Right lobe of liver (tissue), 6 donors: ENCODE measurements around the gene PDSS2. TPM values are rescaled to one million over a fixed set of nuclear protein-coding genes. Genes with fewer than 3 reads are reported as not detected.

Source experiments
- ATAC-seq, 4 donors: fragments of 200-7000 bp; cut with Tn5 transposase; one replicate each; pipeline ENCODE4 v1.9.1; 2020; ENCODE audit warnings: mild to moderate bottlenecking in 4 of 4, moderate library complexity in 4 of 4
- DNase-seq, 3 donors: peaks; one replicate each; pipeline ENCODE4 v3.0.0-alpha.2; 2020
- H3K27ac ChIP-seq, 3 donors: fragments of 200-600 bp; one replicate each; pipeline ENCODE4 v1.8.0; 2022
- H3K27me3 ChIP-seq, 2 donors: fragments of 200-600 bp; one replicate each; pipeline ENCODE4 v1.8.0; 2022
- H3K36me3 ChIP-seq, 4 donors: fragments of 200-600 bp; sonication (generic) in 1 of 4; one replicate each; pipeline versions ENCODE4 v1.5.1 to v1.8.0; 2017 to 2022; ENCODE audit warnings: control low read depth in 1 of 4
- H3K4me1 ChIP-seq, 4 donors: fragments of 200-600 bp; sonication (generic) in 1 of 4; one replicate each; pipeline versions ENCODE4 v1.5.1 to v1.8.0; 2017 to 2022; ENCODE audit warnings: control low read depth in 1 of 4
- H3K4me3 ChIP-seq, 3 donors: fragments of 200-600 bp; one replicate each; pipeline ENCODE4 v1.8.0; 2022
- H3K9me3 ChIP-seq, 4 donors: fragments of 200-600 bp; sonication (generic) in 1 of 4; one replicate each; pipeline versions ENCODE4 v1.5.1 to v1.8.0; 2017 to 2022; ENCODE audit warnings: control low read depth in 1 of 4
- POLR2A ChIP-seq: fragments of 450-650 bp; IDR thresholded peaks from one replicate; pipeline ENCODE4 v1.6.1; 2017; ENCODE audit warnings: antibody characterized with exemption, mild to moderate bottlenecking
- WGBS: methylation state at CpG from one replicate; pipeline ENCODE4 v1.1.6; 2018; ENCODE audit warnings: low coverage, low lambda C conversion rate; ENCODE audit not compliant: insufficient coverage; ENCODE audit errors: missing lambda C conversion rate; 5-methylcytosine and 5-hydroxymethylcytosine counted together
- intact Hi-C, 2 donors: fragments of 100-400 bp; cut with DNase I; formaldehyde crosslinking; loops; one replicate each; pipeline versions ENCODE4 v1.11.2 to v1.14.1; 2022
- total RNA-seq, 6 experiments: library from RNA; depleted of rRNA in 2 of 6; stranded (reverse); fragments of >200 nt in 2 of 6; fragmentation: NEBNext Ultra II Directional in 3 of 6; extraction: Animal tissue kit (Norgen Biotek cat#: 25700) in 3 of 6; gene quantifications; one replicate each; pipeline versions ENCODE4 v1.1.0 to v1.2.4, GENCODE V29; 2016 to 2023
- TF ChIP-seq, protein P1 (sequence below), 4 donors: fragments of 200-600 bp in 3 of 4; fragments of 450-650 bp in 1 of 4; IDR thresholded peaks; one replicate each; pipeline versions ENCODE4 v1.5.1 to v1.8.0; 2016 to 2022; ENCODE audit warnings: antibody characterized with exemption in 4 of 4, mild to moderate bottlenecking in 2 of 4
- donor health status: DM: no; HTN: yes; CAD: no.
- donor health status: DM: no; HTN: no; CAD: no.
- donor health status: DM: no; HTN: no; CAD: no.
- donor health status: DM: no; HTN: yes; CAD: no.
- donor health status: DM: no; HTN: yes; CAD: no.

Gene PDSS2
- total RNA-seq, 6 experiments from 2014 or later = 17.0 to 25.1 (median 19.0) TPM

DNA sequence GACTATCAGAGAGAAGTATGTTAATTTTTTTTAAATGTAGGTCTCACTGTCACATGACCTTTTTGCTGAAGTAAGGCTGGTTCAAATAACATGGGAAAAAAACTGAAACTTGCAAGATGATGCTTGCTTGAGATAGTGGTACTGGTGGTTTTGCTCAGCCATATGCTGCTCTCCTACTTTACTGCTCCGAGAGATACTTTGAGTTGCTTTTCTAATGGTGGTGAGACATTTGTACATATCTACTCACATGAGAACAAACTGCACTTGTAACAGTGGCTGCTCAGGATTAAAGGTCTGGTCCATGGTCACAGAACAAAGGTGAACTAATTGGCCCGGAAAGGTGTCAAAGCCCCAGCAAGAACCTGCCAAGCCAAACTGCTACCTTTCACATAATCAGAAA lies 237.8 kb downstream of the PDSS2 start:
- intact Hi-C loops = no loop called here
- Histone ChIP-seq H3K4me3 (peak overlapping the region in 1 of 3 donors; percentile 6), H3K36me3 (no peaks in the 10 kb centered on the region), H3K4me1 (peaks cover 0 to 22% (median 8%) of the 10 kb centered on the region in 4 donors), H3K27ac (peak overlapping the region in 2 of 3 donors; percentile 29 to 73), H3K27me3 (no peaks in the 10 kb centered on the region), H3K9me3 (no peaks in the 10 kb centered on the region)
- 31% methylated on average over 2 of the region's 2 CpGs for WGBS
- DNase-seq (peak in 1 of 3 donors; percentile 75), ATAC-seq (peak; percentile 83 to 89 (median 84))
- TF ChIP-seq, protein P1, sequence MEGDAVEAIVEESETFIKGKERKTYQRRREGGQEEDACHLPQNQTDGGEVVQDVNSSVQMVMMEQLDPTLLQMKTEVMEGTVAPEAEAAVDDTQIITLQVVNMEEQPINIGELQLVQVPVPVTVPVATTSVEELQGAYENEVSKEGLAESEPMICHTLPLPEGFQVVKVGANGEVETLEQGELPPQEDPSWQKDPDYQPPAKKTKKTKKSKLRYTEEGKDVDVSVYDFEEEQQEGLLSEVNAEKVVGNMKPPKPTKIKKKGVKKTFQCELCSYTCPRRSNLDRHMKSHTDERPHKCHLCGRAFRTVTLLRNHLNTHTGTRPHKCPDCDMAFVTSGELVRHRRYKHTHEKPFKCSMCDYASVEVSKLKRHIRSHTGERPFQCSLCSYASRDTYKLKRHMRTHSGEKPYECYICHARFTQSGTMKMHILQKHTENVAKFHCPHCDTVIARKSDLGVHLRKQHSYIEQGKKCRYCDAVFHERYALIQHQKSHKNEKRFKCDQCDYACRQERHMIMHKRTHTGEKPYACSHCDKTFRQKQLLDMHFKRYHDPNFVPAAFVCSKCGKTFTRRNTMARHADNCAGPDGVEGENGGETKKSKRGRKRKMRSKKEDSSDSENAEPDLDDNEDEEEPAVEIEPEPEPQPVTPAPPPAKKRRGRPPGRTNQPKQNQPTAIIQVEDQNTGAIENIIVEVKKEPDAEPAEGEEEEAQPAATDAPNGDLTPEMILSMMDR (IDR thresholded peaks at IDR 0.05) = no peak
- TF ChIP-seq POLR2A = no peak

DNA sequence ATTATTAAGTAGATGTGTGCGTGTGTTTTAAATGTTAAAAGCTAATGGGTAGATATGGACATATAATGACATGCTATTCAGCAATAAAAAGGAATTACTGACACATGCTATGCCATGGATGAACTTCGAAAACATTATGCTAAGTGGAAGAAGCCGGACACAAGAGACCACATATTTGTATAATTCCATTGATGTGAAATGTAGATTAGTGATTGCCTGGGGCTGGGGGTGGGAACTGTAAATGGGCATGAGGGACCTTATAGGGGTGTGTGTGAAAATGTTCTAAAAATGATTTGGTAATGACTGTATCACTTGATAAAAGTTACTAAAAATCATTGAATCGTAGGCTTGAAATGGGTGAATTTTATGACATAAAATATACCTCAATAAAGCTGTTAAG lies 239.5 kb downstream of the PDSS2 start:
- WGBS = 100% methylated on average over 4 of the region's 4 CpGs
- Histone ChIP-seq H3K4me1 (peaks cover 0 to 36% (median 11%) of the 10 kb centered on the region in 4 donors), H3K4me3 (no peak overlapping the region), H3K27ac (no peak overlapping the region), H3K36me3 (no peaks in the 10 kb centered on the region), H3K27me3 (no peaks in the 10 kb centered on the region), H3K9me3 (no peaks in the 10 kb centered on the region)
- intact Hi-C loops = no loop called here
- DNase-seq = no peak
- TF ChIP-seq, protein P1 (IDR thresholded peaks at IDR 0.05) = no peak
- no peak for TF ChIP-seq POLR2A
- no peak for ATAC-seq

DNA sequence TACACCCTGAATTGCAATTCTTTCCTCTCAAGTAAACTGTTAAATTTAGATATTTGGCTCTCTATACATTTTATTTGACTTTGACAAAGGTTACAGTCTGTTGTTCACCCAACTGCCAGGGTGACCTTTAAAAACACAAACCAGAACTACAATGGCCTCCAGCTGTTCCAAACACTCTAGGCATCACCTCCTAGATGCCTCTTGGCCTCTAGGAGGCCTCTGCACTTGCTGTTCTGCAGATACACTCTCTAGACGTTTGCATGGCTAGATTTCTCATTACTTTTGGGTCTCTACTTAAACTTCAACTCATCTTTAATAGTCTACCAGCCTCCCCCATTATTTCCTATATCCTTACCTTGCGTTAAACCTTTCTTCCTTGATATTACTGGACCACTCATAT lies 241.2 kb downstream of the PDSS2 start:
- 58% methylated on average over 2 of the region's 2 CpGs for WGBS
- Histone ChIP-seq H3K27ac (peak overlapping the region in 1 of 3 donors; percentile 74), H3K4me1 (peaks cover 0 to 38% (median 11%) of the 10 kb centered on the region in 4 donors), H3K27me3 (no peaks in the 10 kb centered on the region), H3K9me3 (no peaks in the 10 kb centered on the region), H3K36me3 (no peaks in the 10 kb centered on the region), H3K4me3 (no peak overlapping the region)
- TF ChIP-seq POLR2A = no peak
- TF ChIP-seq, protein P1 (IDR thresholded peaks at IDR 0.05) = no peak
- DNase-seq (no peak), ATAC-seq (no peak)
- intact Hi-C loops = no loop called here

DNA sequence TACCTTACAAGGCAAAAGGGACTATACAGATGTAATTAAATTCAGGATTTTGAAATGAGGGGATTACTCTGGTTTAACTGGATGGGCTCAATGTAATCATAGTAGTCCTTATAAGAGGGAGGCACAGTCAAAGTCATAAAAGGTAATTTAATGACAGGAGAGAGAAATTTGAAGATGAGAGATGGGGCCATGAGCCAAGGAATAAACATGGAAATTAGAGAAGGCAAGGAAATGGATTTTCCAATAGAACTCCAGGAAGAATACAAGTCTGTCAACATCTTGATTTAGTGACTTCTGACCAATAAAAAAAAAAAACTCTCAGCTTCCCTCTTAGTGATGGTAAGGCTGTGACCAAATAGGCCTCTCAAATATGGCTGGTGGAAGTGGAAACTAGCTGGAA lies 242.1 kb downstream of the PDSS2 start:
- no peaks in the 10 kb centered on the region for H3K36me3 ChIP-seq
- no peak for TF ChIP-seq POLR2A
- no peak for ATAC-seq

DNA sequence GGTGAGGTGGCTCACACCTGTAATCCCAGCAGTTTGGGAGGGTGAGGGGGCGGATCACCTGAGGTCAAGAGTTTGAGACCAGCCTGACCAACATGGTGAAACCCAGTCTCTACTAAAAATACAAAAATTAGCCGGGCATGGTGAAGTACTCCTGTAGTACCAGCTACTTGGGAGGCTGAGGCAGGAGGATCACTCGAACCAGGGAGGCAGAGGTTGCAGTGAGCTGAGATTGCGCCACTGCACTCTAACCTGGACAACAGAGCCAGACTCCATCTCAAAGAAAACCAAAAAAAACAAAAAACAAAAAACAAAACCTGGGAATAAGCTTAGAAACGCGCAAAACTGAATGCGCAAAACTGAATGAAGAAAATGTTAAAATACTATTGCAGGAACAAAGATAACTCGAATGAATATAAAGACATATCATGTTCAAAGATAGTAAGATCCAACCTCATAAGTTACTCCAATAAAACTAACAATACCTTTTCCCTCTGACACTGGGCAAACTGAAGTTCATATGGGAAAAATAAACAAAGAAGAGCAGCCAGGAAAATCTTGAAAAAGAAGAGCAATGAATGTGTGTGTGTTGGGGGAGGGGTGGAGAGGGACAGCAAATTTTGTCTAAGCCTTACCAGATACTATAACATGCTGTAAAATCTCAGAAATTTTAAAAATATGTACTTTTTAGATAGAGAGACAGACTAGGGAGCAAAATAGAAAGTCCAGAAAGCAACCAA lies 243.0 kb downstream of the PDSS2 start:
- Histone ChIP-seq H3K27ac (peak overlapping the region in 2 of 3 donors; percentile 22 to 74), H3K36me3 (no peaks in the 10 kb centered on the region), H3K4me3 (no peak overlapping the region), H3K27me3 (no peaks in the 10 kb centered on the region), H3K4me1 (peaks cover 0 to 30% (median 9%) of the 10 kb centered on the region in 4 donors), H3K9me3 (no peaks in the 10 kb centered on the region)
- DNase-seq (peak in 1 of 3 donors; percentile 71), ATAC-seq (peak; percentile 85 to 89 (median 88))
- intact Hi-C loops = no loop called here
- WGBS = 62% methylated on average over 7 of the region's 8 CpGs
- TF ChIP-seq, protein P1 (IDR thresholded peaks at IDR 0.05) = no peak
- no peak for TF ChIP-seq POLR2A

More for the DNA sequence above, 242.1 kb downstream of the PDSS2 start:
- Histone ChIP-seq H3K27me3 (no peaks in the 10 kb centered on the region), H3K27ac (peak overlapping the region in 1 of 3 donors; percentile 74), H3K9me3 (no peaks in the 10 kb centered on the region), H3K4me1 (peaks cover 0 to 38% (median 11%) of the 10 kb centered on the region in 4 donors), H3K4me3 (no peak overlapping the region)
- DNase-seq = no peak
- intact Hi-C loops = no loop called here
